Activated naive CD4-positive, alpha-beta T cell treated with anti-CD3 and anti-CD28 coated beads, Interleukin-2, amount 50 U/mL, for 72 hours (primary cell): ENCODE data around the gene CATSPER3. TPM values are rescaled to one million over a fixed set of nuclear protein-coding genes. Genes with fewer than 3 reads are reported as not detected.

Experiments used
- ATAC-seq, 2 donors: fragments of 150-1000 bp; cut with Tn5 transposase; 2 replicates each; pipeline ENCODE4 v1.10.0; 2021; ENCODE audit warnings: mild to moderate bottlenecking in 2 of 2, moderate library complexity in 2 of 2
- DNase-seq, 2 donors: peaks; one replicate each; pipeline ENCODE4 v3.0.0; 2021 to 2022; ENCODE audit warnings: low spot score in 2 of 2
- H3K27ac Mint-ChIP-seq, 2 donors: one replicate each; pipeline ENCODE4 v1.8.0; 2022; ENCODE audit warnings: mild to moderate bottlenecking in 2 of 2, mixed read lengths in 2 of 2
- H3K36me3 Mint-ChIP-seq, 2 donors: one replicate each; pipeline ENCODE4 v1.8.0; 2022; ENCODE audit warnings: mixed read lengths in 2 of 2
- H3K9me3 Mint-ChIP-seq, 2 donors: one replicate each; pipeline ENCODE4 v1.8.0; 2022; ENCODE audit warnings: mixed read lengths in 2 of 2
- total RNA-seq, 2 donors: library from RNA; stranded (reverse); gene quantifications; one replicate each; pipeline ENCODE4 v1.2.3, GENCODE V29; 2022

Gene CATSPER3
- total RNA-seq, 2 donors from 2014 or later: 0.23 to 0.51 TPM

DNA sequence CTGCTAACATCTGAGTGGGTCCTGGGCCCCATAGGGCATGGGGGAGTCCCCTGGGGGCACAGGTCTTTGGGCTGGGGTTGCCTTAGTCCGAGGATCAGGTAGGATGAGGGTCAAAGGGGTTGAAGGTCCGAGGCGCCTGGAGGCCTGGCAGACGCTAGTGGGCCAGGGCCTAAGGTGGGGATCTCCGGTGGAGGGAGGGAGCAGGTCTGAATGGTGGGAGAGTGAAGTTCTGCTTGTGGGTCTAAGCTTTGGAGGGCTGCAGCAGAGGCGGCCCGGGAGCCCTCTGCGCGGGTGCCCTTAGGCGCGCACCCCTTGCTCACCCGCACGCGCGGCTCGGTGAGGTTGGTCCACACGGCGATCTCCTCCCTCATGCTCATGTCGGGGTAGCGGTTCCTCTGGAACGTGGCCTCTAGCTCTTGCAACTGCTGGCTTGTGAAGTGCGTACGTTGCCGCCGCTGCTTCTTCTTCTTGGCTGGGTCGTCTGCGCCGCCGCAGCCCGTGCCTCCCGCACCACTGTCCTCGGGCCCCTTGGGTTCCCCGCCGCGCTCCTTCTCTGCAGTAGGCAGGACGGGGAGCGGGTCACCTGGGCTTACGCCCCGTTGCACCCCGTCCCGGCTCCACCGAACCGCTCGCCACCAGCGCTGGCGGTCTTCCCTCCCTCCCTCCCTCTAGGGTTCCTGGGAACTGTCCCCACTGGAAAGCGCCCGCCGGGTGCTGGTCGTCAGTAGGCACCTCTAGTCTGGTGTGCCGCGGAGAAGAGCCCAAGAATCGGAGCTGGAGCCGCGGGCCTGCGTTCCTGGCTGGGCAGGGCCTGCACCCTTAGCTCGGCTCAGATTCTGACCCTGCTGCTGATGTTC lies 63.5 kb downstream of the CATSPER3 start:
- Mint-ChIP-seq H3K9me3 (peaks cover 6% of the 10 kb centered on the region in 2 donors), H3K27ac (no peak overlapping the region), H3K36me3 (peaks cover 11 to 17% of the 10 kb centered on the region in 2 donors)
- peak; percentile 20 to 39 for ATAC-seq
- no peak for DNase-seq

DNA sequence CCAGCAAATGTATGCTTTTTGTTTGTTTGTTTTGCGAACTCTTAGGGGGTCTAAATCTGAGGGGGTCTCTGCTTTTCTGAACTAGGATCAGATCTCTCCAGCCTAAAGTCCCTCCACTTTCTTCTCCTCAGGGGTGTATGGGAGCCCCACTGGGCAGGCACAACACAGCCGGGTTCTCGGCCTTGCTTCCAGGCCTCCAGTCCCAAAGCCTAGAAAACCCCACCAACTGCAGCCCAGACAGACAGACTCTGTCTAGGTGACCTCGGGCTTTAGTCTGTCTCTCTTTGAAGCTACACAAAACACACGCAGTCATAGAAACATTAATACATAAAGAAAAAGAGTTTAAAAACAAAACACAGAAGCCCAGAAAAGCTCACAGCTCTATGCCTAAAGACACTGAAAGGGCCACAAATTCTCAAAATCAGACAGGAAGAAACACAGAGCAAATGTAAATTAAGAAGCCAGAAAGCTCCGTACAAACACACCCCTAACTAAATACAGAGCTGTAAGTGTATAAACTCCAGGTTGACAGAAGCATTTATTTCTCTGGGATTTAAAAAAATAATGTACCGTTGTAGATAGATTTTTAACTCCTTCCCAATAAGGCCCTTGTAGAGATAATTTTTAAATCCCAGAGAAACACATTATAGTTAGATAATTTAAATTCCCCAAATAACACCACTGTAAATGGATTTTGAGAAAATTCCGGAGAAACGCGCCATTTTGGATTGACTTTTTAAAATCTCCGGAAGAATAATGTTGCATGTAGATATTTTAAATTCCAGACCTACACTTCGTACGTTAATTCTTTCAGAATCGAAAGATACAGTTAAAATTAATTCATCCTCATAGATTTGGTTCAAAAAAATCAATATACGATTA lies 64.3 kb downstream of the CATSPER3 start:
- H3K36me3 Mint-ChIP-seq: peaks cover 11 to 17% of the 10 kb centered on the region in 2 donors
- peaks cover 6% of the 10 kb centered on the region in 2 donors for H3K9me3 Mint-ChIP-seq
- no peak for DNase-seq
- no peak for ATAC-seq
- no peak overlapping the region for H3K27ac Mint-ChIP-seq

DNA sequence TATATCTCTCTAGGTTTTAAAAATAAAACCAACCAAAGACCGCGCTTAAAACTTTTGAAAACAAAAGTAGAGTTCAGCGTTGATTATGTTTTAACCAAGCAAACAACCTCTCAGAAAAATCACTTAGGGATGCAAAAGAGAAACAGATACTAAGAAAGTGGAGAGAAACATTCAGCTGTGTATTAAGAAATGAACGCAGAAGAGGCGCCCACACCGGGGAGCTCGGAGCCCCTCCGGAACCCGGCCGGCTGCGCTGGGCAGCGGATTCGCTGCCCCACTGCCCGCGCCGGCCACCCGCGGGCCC lies 64.9 kb downstream of the CATSPER3 start:
- ATAC-seq (peak in 1 of 2 donors; percentile 19), DNase-seq (no peak)
- peaks cover 11 to 17% of the 10 kb centered on the region in 2 donors for H3K36me3 Mint-ChIP-seq
- H3K27ac Mint-ChIP-seq: no peak overlapping the region
- H3K9me3 Mint-ChIP-seq: peaks cover 6% of the 10 kb centered on the region in 2 donors

DNA sequence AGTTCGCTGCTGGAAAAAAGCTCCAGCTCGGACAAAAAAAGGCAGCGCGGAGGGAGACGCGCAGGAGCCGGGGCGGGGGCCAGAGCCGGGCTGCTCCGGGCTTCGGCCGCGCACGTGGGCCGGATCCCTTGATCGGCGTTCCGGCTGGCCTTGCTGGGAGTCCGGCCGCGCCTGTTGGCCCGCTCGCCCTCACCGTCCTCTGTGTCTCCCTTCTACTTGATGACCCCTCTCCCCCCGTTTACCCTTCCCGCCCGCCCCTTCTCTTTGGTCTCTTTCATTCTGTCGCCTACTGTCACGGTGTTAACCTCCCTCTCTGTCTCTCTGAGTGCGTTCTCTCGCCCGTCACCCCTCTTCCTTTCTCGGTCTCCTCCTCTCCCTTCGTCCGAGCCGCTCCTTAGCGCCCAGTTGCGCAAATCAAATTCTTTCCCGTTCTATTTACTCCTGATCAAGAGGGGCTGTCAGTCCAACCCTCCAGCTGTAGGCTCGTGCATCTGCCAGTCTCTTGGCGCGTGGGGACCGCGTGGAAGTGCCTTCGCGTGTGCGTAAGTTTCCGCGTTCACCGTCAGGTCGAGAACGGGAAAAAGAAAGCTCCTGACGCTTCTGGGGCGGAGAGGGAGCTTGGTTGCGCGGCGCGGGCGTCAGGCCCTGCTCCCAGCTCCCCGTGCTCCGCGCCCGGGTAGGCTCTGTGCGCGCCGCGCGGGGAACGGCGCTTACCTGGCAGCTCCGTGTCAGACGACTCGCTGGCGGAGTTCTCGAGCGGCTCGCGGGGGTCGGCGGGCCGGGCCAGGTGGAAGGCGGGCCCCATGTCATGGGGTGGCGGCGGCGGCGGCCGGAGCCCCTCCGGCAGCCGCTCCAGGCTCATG lies 65.5 kb downstream of the CATSPER3 start:
- Mint-ChIP-seq H3K36me3 (peaks cover 11 to 17% of the 10 kb centered on the region in 2 donors), H3K9me3 (peaks cover 6% of the 10 kb centered on the region in 2 donors), H3K27ac (no peak overlapping the region)
- ATAC-seq (peak in 1 of 2 donors; percentile 40), DNase-seq (no peak)

DNA sequence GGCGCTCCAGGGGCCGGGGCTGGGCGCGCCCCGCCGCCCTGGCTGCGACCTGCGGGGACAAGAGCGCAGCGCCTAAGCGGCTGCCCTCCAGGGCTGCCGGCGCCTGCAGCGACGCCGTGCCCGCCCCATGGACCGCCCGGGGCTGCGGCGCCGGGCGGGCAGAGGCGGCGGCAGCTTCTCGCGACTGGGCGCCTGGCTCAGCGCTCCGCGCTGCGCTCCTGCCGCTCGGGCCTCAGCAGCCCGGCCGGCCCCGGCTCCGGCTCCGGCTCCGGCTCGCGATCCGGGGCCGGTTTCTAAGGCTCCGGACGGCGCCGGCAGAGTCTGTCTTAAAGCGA lies 66.2 kb downstream of the CATSPER3 start, which contains the start of gene PITX1:
Gene PITX1, minus strand, starts transcription at position 328 of the 335 bp plus-strand sequence. CDS start 347 bp downstream, outside the sequence.
- Mint-ChIP-seq H3K27ac (no peak within 1 kb of the TSS), H3K36me3 (peaks cover 11 to 17% of the 10 kb centered on the region in 2 donors), H3K9me3 (peaks cover 6% of the 10 kb centered on the region in 2 donors)
- ATAC-seq (peak; percentile 15 to 36), DNase-seq (no peak)

DNA sequence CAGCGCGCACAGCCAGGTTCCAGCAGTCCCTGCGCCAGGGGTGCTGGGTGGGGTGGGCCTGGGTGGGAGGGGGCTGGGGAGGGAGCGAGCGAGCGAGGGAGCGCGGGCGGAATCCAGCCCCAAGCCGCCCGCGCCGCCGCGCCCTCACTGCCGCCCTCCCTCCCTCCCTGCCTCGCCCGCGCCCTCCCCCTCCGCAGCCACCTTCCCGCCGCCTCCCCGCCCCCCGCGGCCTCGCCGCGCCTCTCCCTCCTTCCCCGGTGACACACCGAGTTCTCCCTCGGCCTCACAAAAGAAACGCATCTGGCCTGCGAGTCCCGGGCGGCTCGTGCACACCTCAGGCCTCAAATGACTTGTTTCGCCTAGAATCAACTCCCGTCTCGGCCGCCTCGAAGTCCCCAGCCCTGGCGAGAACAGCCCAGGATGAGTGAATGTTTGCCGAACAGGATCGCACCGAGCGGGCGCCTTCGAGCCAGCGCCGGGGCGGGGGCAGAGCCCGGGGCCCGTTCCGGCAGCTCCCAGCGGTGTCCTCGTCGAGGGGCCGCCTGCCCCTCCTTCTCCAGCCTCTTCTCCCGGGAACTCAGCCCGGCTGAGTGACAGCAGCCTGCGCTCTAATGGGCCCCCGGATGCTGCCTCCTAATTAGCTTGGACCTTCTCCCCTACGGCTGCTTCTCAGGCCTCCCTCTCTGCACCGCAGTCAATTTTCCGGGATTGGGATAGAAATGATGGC lies 66.7 kb downstream of the CATSPER3 start:
- ATAC-seq: peak in 1 of 2 donors; percentile 23
- Mint-ChIP-seq H3K27ac (no peak overlapping the region), H3K9me3 (peaks cover 4 to 5% of the 10 kb centered on the region in 2 donors), H3K36me3 (peaks cover 10 to 16% of the 10 kb centered on the region in 2 donors)
- no peak for DNase-seq

DNA sequence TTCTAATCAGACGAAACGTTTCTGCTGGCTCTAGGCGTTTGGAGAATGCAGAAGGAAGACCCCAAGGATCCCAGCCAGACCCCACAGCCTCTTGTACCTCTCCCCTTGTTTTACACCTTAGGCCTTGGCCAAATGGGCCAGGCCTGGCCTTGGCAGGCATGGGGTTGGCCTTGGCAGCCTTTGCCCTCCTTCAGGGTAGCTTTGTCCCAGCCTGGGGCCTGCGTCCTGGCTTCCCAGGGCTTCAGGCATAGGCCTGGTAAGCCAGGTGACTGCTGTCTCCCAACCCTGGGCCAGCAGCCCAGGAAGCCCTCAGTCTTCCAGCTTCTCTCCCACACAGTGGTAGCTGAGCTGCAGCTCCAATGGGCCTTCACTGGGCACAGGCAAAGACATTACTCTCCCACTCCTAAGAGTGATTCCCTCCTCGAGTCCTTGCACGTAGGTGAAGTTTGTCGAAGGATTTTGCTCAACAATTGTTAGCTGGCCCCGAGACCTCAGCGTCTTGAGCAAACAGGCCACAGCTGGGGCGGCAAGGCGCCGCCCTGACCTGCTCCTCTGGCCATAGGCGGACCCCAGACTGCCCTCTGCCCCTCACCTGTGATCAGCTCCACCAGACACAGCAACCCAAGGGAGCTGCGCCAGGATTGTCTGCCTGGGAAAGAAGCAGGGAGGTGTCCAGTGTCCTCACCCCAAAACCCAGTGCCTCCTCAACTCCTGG lies 67.4 kb downstream of the CATSPER3 start:
- Mint-ChIP-seq H3K27ac (no peak overlapping the region), H3K36me3 (peaks cover 5 to 9% of the 10 kb centered on the region in 2 donors), H3K9me3 (no peaks in the 10 kb centered on the region)
- ATAC-seq: no peak
- no peak for DNase-seq

DNA sequence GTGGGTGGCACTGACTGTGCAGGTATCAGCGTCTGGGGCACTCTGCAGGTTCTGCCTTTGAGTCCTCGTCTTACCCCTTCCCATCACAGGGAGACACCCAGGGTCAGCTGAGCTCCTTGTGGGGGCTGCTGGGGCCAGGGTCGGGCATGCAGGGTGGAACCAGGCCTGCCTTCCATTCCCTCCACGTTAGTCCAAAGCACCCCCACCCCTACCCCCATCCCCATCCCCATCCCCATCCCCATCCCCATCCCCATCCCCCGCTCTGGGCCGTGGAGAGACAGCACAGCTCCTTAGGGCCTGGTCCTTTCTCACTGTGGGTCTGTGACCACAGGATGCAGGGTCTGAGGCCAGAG lies 67.9 kb downstream of the CATSPER3 start:
- Mint-ChIP-seq H3K36me3 (peaks cover 5 to 9% of the 10 kb centered on the region in 2 donors), H3K27ac (no peak overlapping the region), H3K9me3 (no peaks in the 10 kb centered on the region)
- no peak for DNase-seq
- no peak for ATAC-seq

DNA sequence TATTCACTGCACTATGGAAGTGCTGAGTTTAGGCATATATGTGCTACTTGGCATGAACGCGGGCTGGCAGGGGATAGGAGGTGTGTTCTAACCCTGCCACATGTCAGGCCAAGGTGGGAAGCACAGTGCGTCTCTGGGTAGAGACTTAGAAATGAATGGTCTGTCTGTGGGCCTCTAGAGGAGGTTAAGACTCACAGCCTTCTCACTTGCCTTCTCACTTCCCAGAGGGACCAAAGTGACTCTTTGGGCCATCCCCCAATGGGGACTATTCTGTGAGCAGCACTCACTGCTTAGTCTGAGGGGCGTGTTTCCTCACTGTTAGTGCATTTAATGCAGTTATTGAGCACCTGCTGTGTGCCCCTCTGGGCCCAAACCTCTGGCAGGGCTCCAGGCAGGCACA lies 68.7 kb downstream of the CATSPER3 start:
- Mint-ChIP-seq H3K27ac (no peak overlapping the region), H3K36me3 (peaks cover 5 to 9% of the 10 kb centered on the region in 2 donors), H3K9me3 (no peaks in the 10 kb centered on the region)
- ATAC-seq (no peak), DNase-seq (no peak)

DNA sequence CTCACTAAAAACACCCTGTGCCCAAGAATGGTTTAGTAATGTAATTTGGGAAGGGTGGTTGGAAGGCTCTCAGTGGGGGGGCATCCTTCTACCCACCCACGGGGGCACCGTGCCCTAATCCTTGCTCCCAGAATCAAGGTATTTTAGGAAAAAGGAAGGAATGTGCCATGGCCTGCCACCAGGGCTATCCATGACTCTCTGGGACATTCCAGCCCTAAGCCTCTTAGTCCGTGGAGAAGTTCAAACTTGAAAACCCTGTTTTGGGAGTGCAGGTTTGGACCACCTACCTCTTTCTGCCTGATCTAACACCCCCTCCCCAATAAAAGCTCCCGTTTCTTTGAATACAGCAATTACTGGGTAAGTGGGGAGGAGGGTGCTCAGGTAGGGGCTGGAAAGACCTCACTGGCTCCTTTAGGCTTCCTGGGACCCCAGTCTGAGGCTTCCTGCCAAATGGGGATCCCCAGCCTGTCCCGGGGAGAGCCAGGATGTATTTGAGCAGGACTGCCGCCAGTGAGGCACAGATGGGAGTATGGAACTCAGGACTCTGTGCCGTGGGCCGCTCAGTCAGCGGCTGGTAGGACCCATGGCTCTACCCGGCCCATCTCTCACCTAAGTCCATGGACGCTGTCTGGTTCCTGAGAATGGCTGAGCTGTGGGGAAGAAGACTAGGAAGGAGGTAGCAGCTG lies 70.0 kb downstream of the CATSPER3 start:
- Mint-ChIP-seq H3K27ac (no peak overlapping the region), H3K36me3 (peaks cover 4 to 5% of the 10 kb centered on the region in 2 donors), H3K9me3 (no peaks in the 10 kb centered on the region)
- no peak for ATAC-seq
- no peak for DNase-seq

DNA sequence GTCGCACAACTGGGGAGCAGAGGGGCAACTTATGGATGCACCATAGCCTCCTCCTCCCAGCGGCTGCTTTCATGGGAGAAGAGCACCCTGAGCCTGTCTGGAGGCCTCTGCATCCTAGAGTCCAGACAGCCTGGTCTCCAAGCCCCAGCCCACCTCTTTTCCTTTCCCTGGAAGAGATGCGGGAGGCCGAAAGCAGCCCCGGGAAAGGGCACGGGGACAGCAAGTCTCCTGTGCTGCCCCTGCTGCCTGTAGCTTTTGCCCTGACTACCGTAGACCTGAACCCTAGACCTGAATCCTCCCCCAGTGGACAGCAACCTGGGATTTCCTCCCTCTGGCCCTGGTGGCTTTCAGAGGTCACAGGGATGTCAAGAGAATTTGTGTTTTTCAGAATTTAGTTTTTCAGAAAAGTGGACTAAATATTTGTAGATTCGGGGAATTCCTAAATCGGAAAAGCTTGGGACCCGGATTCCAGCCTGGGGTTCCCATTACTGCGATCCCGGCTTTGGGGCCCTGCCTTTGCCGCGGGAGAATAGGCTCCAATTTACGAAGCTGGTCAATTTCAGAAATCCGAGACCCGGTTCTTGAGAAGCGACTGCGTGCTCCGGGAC lies 70.6 kb downstream of the CATSPER3 start:
- Mint-ChIP-seq H3K27ac (peak overlapping the region in 1 of 2 donors; percentile 36), H3K36me3 (peaks cover 4 to 5% of the 10 kb centered on the region in 2 donors), H3K9me3 (no peaks in the 10 kb centered on the region)
- ATAC-seq: no peak
- no peak for DNase-seq

DNA sequence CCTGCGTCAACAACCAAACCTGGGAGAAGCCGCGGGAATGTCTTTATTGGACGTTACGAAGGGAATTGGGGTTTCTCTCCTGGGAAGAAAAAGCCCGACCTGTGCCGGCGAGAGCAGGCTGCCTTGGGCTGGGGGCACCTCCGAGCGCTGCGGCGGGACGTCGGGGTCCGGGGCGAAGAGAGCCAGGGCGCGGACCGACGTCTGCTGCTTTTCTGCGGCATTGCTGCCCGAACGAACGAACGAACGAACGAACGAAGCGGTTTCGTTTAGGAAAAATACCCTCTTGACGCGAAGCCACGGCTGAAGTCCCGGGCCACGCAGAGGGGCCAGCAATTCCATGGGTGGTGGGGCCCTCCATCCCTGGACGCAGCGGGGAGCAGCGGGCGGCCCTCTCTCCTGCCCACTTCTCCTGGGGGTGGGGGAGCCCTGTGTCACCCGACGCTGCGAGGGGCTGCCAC lies 71.1 kb downstream of the CATSPER3 start:
- ATAC-seq (no peak), DNase-seq (no peak)
- Mint-ChIP-seq H3K27ac (no peak overlapping the region), H3K36me3 (peaks cover 4 to 5% of the 10 kb centered on the region in 2 donors), H3K9me3 (no peaks in the 10 kb centered on the region)

DNA sequence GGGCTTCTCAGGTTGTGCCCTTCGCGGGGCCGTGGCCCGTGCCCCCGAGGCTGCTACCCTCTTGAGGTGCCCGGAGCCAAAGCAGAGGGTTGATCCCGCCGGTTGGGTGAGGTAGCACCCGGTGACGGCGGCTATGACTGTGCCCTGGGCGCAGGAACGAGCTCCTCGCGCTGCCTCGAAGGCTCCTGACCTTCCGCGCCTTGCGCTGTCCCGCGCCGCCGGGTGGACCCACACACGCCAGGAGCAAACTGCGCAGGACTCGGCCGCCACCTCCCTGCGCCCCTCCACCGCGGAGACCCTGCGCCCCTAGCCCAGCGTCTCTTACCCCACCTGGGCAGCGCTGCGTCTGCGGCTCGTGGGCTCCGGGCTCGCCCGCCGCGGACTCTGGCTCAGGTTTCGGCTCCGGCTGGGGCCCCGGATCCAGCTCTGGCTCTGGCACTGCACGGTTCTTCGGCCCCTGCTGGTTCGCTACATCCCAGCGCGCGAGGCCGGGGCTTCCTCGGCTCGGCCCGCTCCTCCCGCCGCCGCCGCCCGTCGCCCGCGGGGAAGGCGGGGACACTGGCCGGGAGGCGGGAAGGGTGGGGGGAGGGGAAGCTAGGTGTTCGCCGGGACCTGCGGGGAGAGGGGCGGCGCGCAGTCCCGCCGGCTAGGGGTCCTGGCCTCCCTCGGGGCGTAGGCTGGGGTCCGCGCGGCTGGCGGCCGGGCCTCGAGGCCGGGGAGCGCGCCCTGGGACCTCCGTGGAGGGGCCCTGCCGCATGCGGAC lies 71.7 kb downstream of the CATSPER3 start:
- Mint-ChIP-seq H3K9me3 (no peaks in the 10 kb centered on the region), H3K36me3 (peaks cover 4 to 5% of the 10 kb centered on the region in 2 donors), H3K27ac (no peak overlapping the region)
- DNase-seq (no peak), ATAC-seq (peak in 1 of 2 donors; percentile 58)

DNA sequence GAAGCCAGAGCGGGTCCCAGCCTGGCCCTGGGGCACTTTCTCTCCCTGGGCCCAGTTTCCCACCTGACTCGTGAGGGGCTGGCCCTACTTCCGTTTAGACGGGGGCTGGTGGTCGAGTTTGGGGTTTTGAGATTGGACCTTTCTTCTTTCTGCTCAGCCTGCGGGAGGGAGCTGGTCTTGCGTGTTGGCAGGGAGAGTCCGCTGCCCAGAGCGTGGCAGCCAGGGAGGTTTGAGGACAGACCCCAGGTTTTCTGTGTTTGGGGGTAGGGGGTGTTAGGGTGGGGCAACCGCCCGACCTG lies 72.3 kb downstream of the CATSPER3 start:
- DNase-seq: no peak
- H3K36me3 Mint-ChIP-seq: peaks cover 2% of the 10 kb centered on the region in 2 donors
- ATAC-seq: no peak
- no peak overlapping the region for H3K27ac Mint-ChIP-seq
- no peaks in the 10 kb centered on the region for H3K9me3 Mint-ChIP-seq
